ENCODE data around the gene S100A6. TPM values are rescaled to one million over a fixed set of nuclear protein-coding genes. Genes with fewer than 3 reads are reported as not detected.

Gene S100A6
- total RNA-seq, 2 donors from 2014 or later: 367 to 608 TPM

DNA sequence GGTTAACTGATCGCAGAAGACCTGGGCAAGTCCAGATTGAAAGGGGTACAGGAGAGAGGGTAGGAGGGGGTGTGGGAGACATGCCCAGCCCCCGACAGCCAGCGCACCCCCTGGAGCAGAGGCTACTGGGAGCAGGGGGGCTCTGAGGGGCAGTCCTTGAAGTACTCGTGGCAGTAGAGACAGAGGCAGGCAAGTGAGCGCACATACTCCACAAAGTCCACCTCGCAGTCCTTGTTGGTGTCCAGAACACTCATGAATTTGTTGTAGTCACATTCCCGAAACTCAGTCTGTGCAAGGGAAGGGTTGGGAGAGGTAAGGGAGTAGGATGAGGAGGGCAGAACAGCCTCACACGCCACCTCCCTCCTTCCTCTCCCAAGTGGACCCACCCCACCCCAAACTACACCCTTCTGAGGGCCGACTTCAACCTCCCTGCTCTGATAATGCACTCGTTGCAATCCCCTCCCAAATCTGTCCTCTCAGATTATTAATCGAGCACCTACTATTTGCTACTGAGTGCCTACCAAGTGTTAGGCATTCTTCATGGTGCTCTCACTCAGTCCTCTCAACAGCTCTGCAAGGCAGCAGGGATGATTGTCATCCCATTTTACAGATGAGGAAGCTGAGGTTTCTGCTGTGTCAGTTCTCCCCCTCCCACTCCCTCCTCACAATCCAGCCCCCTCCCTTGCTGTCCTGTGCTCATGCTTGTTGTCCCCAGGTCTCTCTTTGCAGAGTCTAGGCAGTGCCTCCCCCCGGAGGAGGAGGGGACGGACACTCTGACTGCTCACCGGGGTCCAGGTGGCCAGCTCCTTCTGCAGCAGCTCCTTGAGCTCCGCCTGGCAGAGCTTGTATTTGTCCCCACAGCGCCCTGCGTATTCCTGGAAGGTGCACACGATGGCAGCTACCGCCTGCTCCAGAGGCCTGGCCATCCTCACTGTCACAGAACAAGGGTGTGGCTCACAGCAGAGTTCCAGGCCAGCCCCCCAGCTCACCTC lies 12.1 kb upstream of the S100A6 start:
- TF ChIP-seq, protein P1, sequence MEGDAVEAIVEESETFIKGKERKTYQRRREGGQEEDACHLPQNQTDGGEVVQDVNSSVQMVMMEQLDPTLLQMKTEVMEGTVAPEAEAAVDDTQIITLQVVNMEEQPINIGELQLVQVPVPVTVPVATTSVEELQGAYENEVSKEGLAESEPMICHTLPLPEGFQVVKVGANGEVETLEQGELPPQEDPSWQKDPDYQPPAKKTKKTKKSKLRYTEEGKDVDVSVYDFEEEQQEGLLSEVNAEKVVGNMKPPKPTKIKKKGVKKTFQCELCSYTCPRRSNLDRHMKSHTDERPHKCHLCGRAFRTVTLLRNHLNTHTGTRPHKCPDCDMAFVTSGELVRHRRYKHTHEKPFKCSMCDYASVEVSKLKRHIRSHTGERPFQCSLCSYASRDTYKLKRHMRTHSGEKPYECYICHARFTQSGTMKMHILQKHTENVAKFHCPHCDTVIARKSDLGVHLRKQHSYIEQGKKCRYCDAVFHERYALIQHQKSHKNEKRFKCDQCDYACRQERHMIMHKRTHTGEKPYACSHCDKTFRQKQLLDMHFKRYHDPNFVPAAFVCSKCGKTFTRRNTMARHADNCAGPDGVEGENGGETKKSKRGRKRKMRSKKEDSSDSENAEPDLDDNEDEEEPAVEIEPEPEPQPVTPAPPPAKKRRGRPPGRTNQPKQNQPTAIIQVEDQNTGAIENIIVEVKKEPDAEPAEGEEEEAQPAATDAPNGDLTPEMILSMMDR (IDR thresholded peaks at IDR 0.05): no peak

DNA sequence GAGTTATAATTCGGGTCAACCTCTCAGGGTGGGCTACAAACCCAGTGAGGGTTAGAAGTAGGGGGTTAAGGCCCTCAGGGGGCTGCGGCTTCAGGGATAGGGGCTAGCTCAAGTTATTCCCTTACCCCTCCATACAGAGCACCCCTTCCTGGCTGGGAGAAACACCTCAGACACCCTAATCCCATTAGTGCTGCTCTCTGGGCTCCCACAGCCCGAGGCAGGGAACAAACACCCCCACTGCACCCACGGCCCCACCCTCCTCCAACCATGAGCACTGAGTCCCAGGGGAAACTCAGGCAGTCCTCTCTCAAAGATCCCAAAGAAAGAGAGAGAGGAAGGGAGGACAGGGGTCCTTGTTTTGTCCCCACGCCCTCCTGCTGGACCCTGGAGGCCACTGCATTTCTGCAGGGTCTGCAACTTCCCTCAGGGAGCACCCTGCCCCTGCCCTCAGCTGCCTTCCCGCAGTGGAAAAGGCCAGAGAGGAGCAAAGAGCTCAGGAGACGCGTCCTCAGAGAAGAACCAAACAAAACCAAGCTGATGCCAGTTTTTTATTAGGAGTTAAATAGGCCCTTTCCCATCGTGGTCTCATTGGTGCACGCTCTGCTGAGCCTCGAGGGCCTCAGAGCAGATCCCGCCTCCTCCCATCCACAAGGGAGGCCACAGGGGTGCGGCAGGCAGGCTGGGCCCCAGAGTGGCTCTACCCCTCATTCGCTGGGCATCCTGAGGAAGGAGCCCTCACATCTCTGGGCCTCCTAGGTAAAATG lies 11.2 kb upstream of the S100A6 start:
- TF ChIP-seq, protein P1 (IDR thresholded peaks at IDR 0.05): no peak
- H3K4me1 ChIP-seq (ENCODE audit: control insufficient read depth in 1 of 2, low read depth in 2 of 2): peaks cover 65 to 85% of the 10 kb centered on the region in 2 donors
- H3K9me3 ChIP-seq: no peaks in the 10 kb centered on the region
- H3K27me3 ChIP-seq (replicated peaks; ENCODE audit: insufficient read depth): no peaks in the 10 kb centered on the region
- no peak for DNase-seq (ENCODE audit: low spot score)
- no peak for ATAC-seq (ENCODE audit: insufficient number of reproducible peaks, low FRiP score, low read depth)
- no peaks in the 10 kb centered on the region for H3K36me3 ChIP-seq
- H3K27ac ChIP-seq: peak overlapping the region; percentile 80 to 96
- H3K4me3 ChIP-seq: peak overlapping the region; percentile 85

More for the DNA sequence above, 12.1 kb upstream of the S100A6 start:
- DNase-seq (ENCODE audit: low spot score) (no peak), ATAC-seq (ENCODE audit: insufficient number of reproducible peaks, low FRiP score, low read depth) (no peak)
- Histone ChIP-seq H3K4me1 (ENCODE audit: control insufficient read depth in 1 of 2, low read depth in 2 of 2) (peaks cover 60 to 76% of the 10 kb centered on the region in 2 donors), H3K27ac (peak overlapping the region; percentile 76 to 96), H3K4me3 (no peak overlapping the region), H3K9me3 (no peaks in the 10 kb centered on the region), H3K36me3 (no peaks in the 10 kb centered on the region), H3K27me3 (replicated peaks; ENCODE audit: insufficient read depth) (no peaks in the 10 kb centered on the region)

DNA sequence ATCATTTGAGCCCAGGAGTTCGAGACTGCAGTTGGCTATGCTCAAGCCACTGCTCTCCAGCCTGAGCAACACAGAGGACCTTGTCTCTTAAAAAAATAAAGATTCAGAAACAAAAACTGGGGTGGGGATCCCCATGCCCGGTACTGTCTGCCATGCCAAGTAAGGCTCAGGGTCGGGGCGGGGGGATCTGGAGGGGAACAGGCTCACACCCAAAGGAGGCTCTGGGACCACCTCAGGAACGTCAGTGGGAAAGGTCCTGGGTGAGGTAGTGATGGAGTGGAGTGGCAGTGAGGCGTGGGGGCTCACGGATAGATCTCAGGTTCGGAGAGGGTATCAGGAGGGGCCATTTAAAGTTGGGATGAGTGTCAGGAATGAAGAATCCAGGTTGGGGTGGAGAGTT lies 10.6 kb upstream of the S100A6 start:
- TF ChIP-seq, protein P1 (IDR thresholded peaks at IDR 0.05): no peak
- Histone ChIP-seq H3K4me3 (peak overlapping the region; percentile 85), H3K27ac (peak overlapping the region; percentile 80 to 96), H3K4me1 (ENCODE audit: control insufficient read depth in 1 of 2, low read depth in 2 of 2) (peaks cover 65 to 90% of the 10 kb centered on the region in 2 donors), H3K36me3 (no peaks in the 10 kb centered on the region), H3K27me3 (replicated peaks; ENCODE audit: insufficient read depth) (no peaks in the 10 kb centered on the region), H3K9me3 (no peaks in the 10 kb centered on the region)
- DNase-seq (ENCODE audit: low spot score) (no peak), ATAC-seq (ENCODE audit: insufficient number of reproducible peaks, low FRiP score, low read depth) (no peak)

DNA sequence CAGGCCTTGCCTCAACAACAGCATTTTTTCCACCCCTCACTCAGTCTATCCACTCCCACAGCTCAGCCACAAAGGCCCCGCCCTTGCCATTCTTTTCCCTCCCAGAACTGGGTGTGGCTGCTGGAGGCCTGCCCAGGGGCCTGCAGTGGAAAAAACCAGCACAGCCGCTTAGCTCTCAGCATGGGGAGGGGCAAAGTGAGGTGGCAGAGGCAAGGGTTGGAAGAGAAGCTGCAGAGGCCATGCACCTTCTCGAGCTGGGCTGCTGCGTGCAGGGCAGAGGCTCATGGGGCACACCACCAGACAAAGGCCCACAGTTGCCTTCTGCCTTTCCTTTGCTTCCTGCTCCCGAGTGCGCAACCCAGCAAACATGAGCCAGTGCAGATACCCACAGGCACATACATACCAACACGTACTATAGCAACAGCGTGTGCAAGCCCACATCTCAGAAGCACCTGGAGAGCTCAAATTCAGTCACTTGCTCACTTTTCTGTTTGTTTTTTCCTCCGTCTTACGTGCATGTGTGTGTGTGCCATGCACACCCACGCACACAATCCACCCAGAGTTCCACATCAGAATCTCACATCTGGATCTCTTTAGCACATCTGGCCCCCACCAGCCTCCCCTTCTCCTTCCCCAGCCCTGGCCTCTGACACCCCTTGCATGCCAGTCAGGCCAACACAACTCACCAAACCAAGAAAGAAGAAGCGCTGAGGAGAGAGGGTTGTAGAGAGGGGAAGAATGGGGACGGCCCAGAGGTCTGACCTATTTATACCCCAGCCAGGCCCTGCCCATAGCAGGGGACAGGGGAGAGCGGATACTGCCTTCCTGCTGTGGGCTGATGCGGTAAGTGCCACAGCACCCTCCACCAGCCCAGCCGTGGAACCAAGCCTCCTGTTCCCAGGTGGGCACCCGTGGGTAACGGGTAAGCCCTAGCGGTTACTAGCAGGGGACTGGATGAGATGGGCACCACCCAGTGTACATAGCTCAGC lies 9.6 kb upstream of the S100A6 start, which contains the start of gene S100A4:
TSS of gene S100A4 (minus strand) at position 740 of the 989 bp plus-strand sequence. CDS start 1,012 bp downstream, outside the sequence.
- H3K36me3 ChIP-seq: no peaks in the 10 kb centered on the region
- ATAC-seq (ENCODE audit: insufficient number of reproducible peaks, low FRiP score, low read depth): peak; percentile 67
- TF ChIP-seq, protein P1 (IDR thresholded peaks at IDR 0.05): no peak
- no peaks in the 10 kb centered on the region for H3K27me3 ChIP-seq (replicated peaks; ENCODE audit: insufficient read depth)
- peak; percentile 80 for DNase-seq (ENCODE audit: low spot score)
- peak within 1 kb of the TSS; percentile 80 to 96 for H3K27ac ChIP-seq
- peak within 1 kb of the TSS; percentile 85 for H3K4me3 ChIP-seq
- no peaks in the 10 kb centered on the region for H3K9me3 ChIP-seq
- peaks cover 65 to 90% of the 10 kb centered on the region in 2 donors for H3K4me1 ChIP-seq (ENCODE audit: control insufficient read depth in 1 of 2, low read depth in 2 of 2)

All from thoracic aorta (tissue), 2 donors.